HCT116 (cell line): ENCODE results near the gene PURB. TPM values are rescaled to one million over a fixed set of nuclear protein-coding genes. Genes with fewer than 3 reads are reported as not detected.

ENCODE experiments used
- ATAC-seq: fragments of 200-7000 bp; cut with Tn5 transposase; 2 replicates; pipeline ENCODE4 v1.9.1; 2020; ENCODE audit warnings: mild to moderate bottlenecking, moderate library complexity
- BruUV-seq: library from RNA; stranded (reverse); fragments of 400-500 nt; replicated peaks from 2 replicates; lab custom pipeline; 2021; lab: Mats Ljungman, UMichigan
- CTCF ChIA-PET: fragments of 300-600 bp; sonication (Branson Sonifier 250); formaldehyde crosslinking; loops from one replicate; lab custom pipeline; 2021; ENCODE audit warnings: antibody characterized with exemption; lab: Charles Lee
- POLR2A ChIA-PET: fragments of 300-600, 350-600 bp; sonication (Branson Sonifier 250); formaldehyde crosslinking; loops from one replicate; lab custom pipeline; 2021; ENCODE audit warnings: antibody characterized with exemption; lab: Charles Lee
- RAD21 ChIA-PET, 2 experiments: fragments of 300-600 bp; sonication (Branson Sonifier 250); formaldehyde crosslinking; loops; one replicate each; lab custom pipeline; 2023; ENCODE audit warnings: low total read pairs in 2 of 2; ENCODE audit not compliant: uncharacterized antibody in 2 of 2, unreplicated experiment in 2 of 2, low non-redundant PET in 1 of 2; lab: Charles Lee
- DNase-seq: peaks from one replicate; pipeline ENCODE4 v3.0.0-alpha.2; 2010; ENCODE audit warnings: low read depth, low spot score
- H2AFZ ChIP-seq: fragments of 200-600 bp; shearing (Covaris generic), sonication (generic); 2 replicates; pipeline ENCODE4 v1.6.1; 2017; ENCODE audit warnings: low read depth, mixed run types, mixed read lengths, antibody characterized with exemption, low read length; ENCODE audit not compliant: poor library complexity, severe bottlenecking
- H3K27ac ChIP-seq: 2 replicates; pipeline ENCODE4 v1.5.1; 2012; ENCODE audit warnings: low read depth, low read length
- H3K27me3 ChIP-seq: fragments of 200-600 bp; sonication (generic); 2 replicates; pipeline ENCODE4 v1.6.1; 2016; ENCODE audit warnings: mixed run types, low read length, mixed read lengths; ENCODE audit not compliant: insufficient read depth
- H3K36me3 ChIP-seq, 2 experiments: fragments of 200-500 bp in 1 of 2; fragments of 200-600 bp in 1 of 2; sonication (Bioruptor generic) in 1 of 2; sonication (generic) in 1 of 2; 2 replicates each; pipeline versions ENCODE4 v1.5.1 to v1.6.1; 2014 to 2016; ENCODE audit warnings: low read length in 2 of 2, inconsistent platforms in 1 of 2, mixed read lengths in 1 of 2, mixed run types in 1 of 2; ENCODE audit not compliant: insufficient read depth in 2 of 2, control insufficient read depth in 1 of 2
- H3K4me1 ChIP-seq, 2 experiments: fragments of 200-600 bp in 1 of 2; sonication (generic) in 1 of 2; 2 replicates each; pipeline versions ENCODE4 v1.5.1 to v1.6.1; 2012 to 2017; ENCODE audit warnings: low read length in 2 of 2, inconsistent platforms in 1 of 2, mild to moderate bottlenecking in 1 of 2, mixed read lengths in 1 of 2, mixed run types in 1 of 2, moderate library complexity in 1 of 2; ENCODE audit not compliant: insufficient read depth in 2 of 2, control insufficient read depth in 1 of 2
- H3K4me2 ChIP-seq: fragments of 200-600 bp; sonication (generic); 2 replicates; pipeline ENCODE4 v1.6.1; 2017; ENCODE audit warnings: mixed run types, low read length, mixed read lengths
- H3K4me3 ChIP-seq, 2 experiments: fragments of 200-600 bp in 1 of 2; sonication (generic) in 1 of 2; replicated peaks in 1 of 2; 2 replicates each; pipeline ENCODE4 v1.5.1; 2011 to 2016; ENCODE audit warnings: low read length in 2 of 2, control low read depth in 1 of 2, low read depth in 1 of 2, mild to moderate bottlenecking in 1 of 2, mixed read lengths in 1 of 2, mixed run types in 1 of 2
- H3K79me2 ChIP-seq: fragments of 200-600 bp; sonication (generic); 2 replicates; pipeline ENCODE4 v1.6.1; 2017; ENCODE audit warnings: mild to moderate bottlenecking, mixed run types, low read length, moderate library complexity, mixed read lengths; ENCODE audit not compliant: insufficient read depth
- H3K9ac ChIP-seq: fragments of 200-600 bp; sonication (generic); 2 replicates; pipeline ENCODE4 v1.6.1; 2016; ENCODE audit warnings: low read length, mixed read lengths
- H3K9me2 ChIP-seq: fragments of 200-600 bp; sonication (generic), shearing (Covaris generic); 2 replicates; pipeline ENCODE4 v1.6.1; 2017; ENCODE audit warnings: mixed run types, mild to moderate bottlenecking, moderate library complexity; ENCODE audit not compliant: insufficient read depth
- H3K9me3 ChIP-seq, 2 experiments: fragments of 200-500 bp in 1 of 2; fragments of 200-600 bp in 1 of 2; sonication (Bioruptor generic) in 1 of 2; sonication (generic) in 1 of 2; 2 replicates each; pipeline ENCODE4 v1.6.1; 2014 to 2017; ENCODE audit warnings: low read length in 2 of 2, mixed read lengths in 2 of 2, inconsistent platforms in 1 of 2, low read depth in 1 of 2, mild to moderate bottlenecking in 1 of 2, mixed run types in 1 of 2, moderate library complexity in 1 of 2; ENCODE audit not compliant: control insufficient read depth in 1 of 2, insufficient read depth in 1 of 2
- H4K20me1 ChIP-seq: fragments of 200-600 bp; sonication (generic), shearing (Covaris generic); 2 replicates; pipeline ENCODE4 v1.6.1; 2017; ENCODE audit warnings: mixed run types, mild to moderate bottlenecking, moderate library complexity; ENCODE audit not compliant: insufficient read depth
- CBX3 ChIP-seq: IDR thresholded peaks from 2 replicates; pipeline ENCODE4 v1.6.1; 2012; ENCODE audit warnings: low read depth
- CEBPB ChIP-seq: IDR thresholded peaks from 2 replicates; pipeline ENCODE4 v1.6.1; 2012; ENCODE audit warnings: low read depth
- EZH2phosphoT487 ChIP-seq: fragments of 200-600 bp; IDR thresholded peaks from 2 replicates; pipeline ENCODE4 v1.6.1; 2018; ENCODE audit warnings: antibody characterized with exemption, borderline replicate concordance
- FOSL1 ChIP-seq: IDR thresholded peaks from 2 replicates; pipeline ENCODE4 v1.6.1; 2012; ENCODE audit warnings: low read depth
- JUND ChIP-seq: IDR thresholded peaks from 2 replicates; pipeline ENCODE4 v1.6.1; 2012
- POLR2A ChIP-seq: IDR thresholded peaks from 2 replicates; pipeline ENCODE4 v1.7.0; 2011; ENCODE audit warnings: borderline replicate concordance; ENCODE audit not compliant: insufficient read depth, insufficient read length; ENCODE audit errors: extremely low read depth
- POLR2AphosphoS5 ChIP-seq: IDR thresholded peaks from 2 replicates; pipeline ENCODE4 v1.6.1; 2011; ENCODE audit warnings: mild to moderate bottlenecking, low read depth, low read length, moderate library complexity
- RAD21 ChIP-seq: IDR thresholded peaks from 2 replicates; pipeline ENCODE4 v1.6.1; 2012; ENCODE audit warnings: low read depth, mild to moderate bottlenecking
- SRF ChIP-seq: IDR thresholded peaks from 2 replicates; pipeline ENCODE4 v1.6.1; 2012; ENCODE audit warnings: low read depth
- TCF7L2 ChIP-seq: IDR thresholded peaks from 2 replicates; pipeline ENCODE4 v1.7.0; 2011; ENCODE audit warnings: borderline replicate concordance, inconsistent platforms; ENCODE audit not compliant: insufficient read depth, insufficient read length; ENCODE audit errors: extremely low read depth
- intact Hi-C: fragments of 100-400 bp; cut with micrococcal nuclease; formaldehyde crosslinking; loops from 2 replicates; pipeline ENCODE4 v1.10.0; 2022
- total RNA-seq: library from RNA; stranded (reverse); gene quantifications from one replicate; pipeline ENCODE4 v1.2.1, GENCODE V29; 2021; ENCODE audit not compliant: unreplicated experiment
- TF ChIP-seq, protein P1 (sequence below): IDR thresholded peaks from 2 replicates; pipeline ENCODE4 v1.6.1; 2012
- TF ChIP-seq, protein P2 (sequence below): IDR thresholded peaks from 2 replicates; pipeline ENCODE4 v1.6.1; 2011; ENCODE audit warnings: mild to moderate bottlenecking, low read length, moderate library complexity; ENCODE audit not compliant: insufficient replicate concordance; ENCODE audit errors: extremely low read depth
- TF ChIP-seq, protein P3 (sequence below): IDR thresholded peaks from 2 replicates; pipeline ENCODE4 v1.6.1; 2012; ENCODE audit warnings: low read depth
- TF ChIP-seq, protein P4 (sequence below): IDR thresholded peaks from 2 replicates; pipeline ENCODE4 v1.6.1; 2012

The PURB gene
- total RNA-seq, 1 experiment from 2014 or later: 13.2 TPM

DNA sequence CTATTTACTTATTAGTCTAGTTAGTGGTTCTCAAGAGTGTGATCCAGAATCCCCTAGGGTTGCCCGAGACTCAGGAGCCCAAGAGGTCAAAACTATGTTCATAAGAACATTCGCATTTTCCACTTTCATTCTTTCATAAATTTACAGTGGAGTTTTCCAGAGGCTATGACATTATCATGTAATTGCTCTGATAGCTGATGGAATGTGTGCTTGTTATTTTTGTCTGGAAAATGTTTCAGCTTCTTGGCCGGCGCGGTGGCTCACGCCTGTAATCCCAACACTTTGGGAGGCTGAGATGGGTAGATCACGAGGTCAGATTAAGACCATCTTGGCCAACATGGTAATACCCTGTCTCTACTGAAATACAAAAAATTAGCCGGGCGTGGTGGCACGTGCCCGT, 10.1 kb downstream of the PURB start:
- H4K20me1 ChIP-seq: peaks cover 5% of the 10 kb centered on the region; the same call in 1 of the 2 replicates
- no peaks in the 10 kb centered on the region for H3K9me2 ChIP-seq
- H2AFZ ChIP-seq: no peak overlapping the region
- H3K27ac ChIP-seq: no peak overlapping the region
- no peaks in the 10 kb centered on the region for H3K9me3 ChIP-seq
- no peaks in the 10 kb centered on the region for H3K36me3 ChIP-seq
- TF ChIP-seq, protein P1, sequence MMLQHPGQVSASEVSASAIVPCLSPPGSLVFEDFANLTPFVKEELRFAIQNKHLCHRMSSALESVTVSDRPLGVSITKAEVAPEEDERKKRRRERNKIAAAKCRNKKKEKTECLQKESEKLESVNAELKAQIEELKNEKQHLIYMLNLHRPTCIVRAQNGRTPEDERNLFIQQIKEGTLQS: no peak
- TF ChIP-seq FOSL1 (no peak), SRF (no peak), JUND (no peak), CEBPB (no peak), POLR2AphosphoS5 (no peak), RAD21 (no peak), POLR2A (no peak)
- TF ChIP-seq, protein P2, sequence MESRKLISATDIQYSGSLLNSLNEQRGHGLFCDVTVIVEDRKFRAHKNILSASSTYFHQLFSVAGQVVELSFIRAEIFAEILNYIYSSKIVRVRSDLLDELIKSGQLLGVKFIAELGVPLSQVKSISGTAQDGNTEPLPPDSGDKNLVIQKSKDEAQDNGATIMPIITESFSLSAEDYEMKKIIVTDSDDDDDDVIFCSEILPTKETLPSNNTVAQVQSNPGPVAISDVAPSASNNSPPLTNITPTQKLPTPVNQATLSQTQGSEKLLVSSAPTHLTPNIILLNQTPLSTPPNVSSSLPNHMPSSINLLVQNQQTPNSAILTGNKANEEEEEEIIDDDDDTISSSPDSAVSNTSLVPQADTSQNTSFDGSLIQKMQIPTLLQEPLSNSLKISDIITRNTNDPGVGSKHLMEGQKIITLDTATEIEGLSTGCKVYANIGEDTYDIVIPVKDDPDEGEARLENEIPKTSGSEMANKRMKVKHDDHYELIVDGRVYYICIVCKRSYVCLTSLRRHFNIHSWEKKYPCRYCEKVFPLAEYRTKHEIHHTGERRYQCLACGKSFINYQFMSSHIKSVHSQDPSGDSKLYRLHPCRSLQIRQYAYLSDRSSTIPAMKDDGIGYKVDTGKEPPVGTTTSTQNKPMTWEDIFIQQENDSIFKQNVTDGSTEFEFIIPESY: no peak
- CTCF ChIA-PET: no interaction called here
- RAD21 ChIA-PET: no interaction called here
- POLR2A ChIA-PET: no interaction called here
- H3K9ac ChIP-seq: no peak overlapping the region
- ATAC-seq (no peak), DNase-seq (no peak)
- no peaks in the 10 kb centered on the region; the same call in 1 of the 2 replicates for H3K79me2 ChIP-seq
- intact Hi-C loops: no loop called here
- H3K4me3 ChIP-seq: no peak overlapping the region
- no TSS peak for BruUV-seq
- no peak overlapping the region for H3K4me2 ChIP-seq
- no peaks in the 10 kb centered on the region for H3K27me3 ChIP-seq
- H3K4me1 ChIP-seq: no peaks in the 10 kb centered on the region

DNA sequence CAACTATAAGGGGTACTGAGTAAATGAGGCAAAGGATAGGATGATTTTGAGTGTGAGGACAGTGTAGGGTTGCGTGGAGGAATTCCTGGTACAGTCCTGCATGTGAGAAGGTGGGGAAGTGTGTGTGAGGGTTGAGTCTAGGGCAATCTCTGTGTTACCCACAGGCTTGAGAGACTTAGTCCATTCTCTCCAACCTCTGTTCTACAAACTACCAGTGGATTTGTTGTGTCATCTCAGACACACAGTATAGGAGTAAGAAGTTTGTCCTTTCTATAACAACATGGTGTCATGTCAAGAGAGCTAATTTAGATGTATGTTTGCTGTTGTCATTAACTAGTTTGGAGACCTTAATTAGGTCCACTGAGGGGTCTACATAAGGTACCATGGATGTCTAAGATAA, 12.5 kb downstream of the PURB start:
- intact Hi-C loops: no loop called here
- ChIA-PET CTCF (no interaction called here), RAD21 (no interaction called here), POLR2A (interaction anchor here (1.7 kb wide), 1 partner anchor 9 kb away, joined by 4 read pairs; no protein-coding TSS in a partner anchor)
- H3K9me3 ChIP-seq: no peaks in the 10 kb centered on the region
- H3K79me2 ChIP-seq: no peaks in the 10 kb centered on the region
- no TSS peak for BruUV-seq
- H2AFZ ChIP-seq: no peak overlapping the region
- H3K4me3 ChIP-seq: no peak overlapping the region
- H3K36me3 ChIP-seq: no peaks in the 10 kb centered on the region
- no peaks in the 10 kb centered on the region for H3K27me3 ChIP-seq
- no peak overlapping the region for H3K9ac ChIP-seq
- no peaks in the 10 kb centered on the region for H3K4me1 ChIP-seq
- H4K20me1 ChIP-seq: no peaks in the 10 kb centered on the region
- DNase-seq (no peak), ATAC-seq (no peak)
- no peak overlapping the region for H3K27ac ChIP-seq
- no peak overlapping the region for H3K4me2 ChIP-seq
- no peaks in the 10 kb centered on the region for H3K9me2 ChIP-seq
- TF ChIP-seq SRF: no peak
- TF ChIP-seq, protein P1: no peak
- TF ChIP-seq CBX3: no peak
- no peak for TF ChIP-seq TCF7L2
- TF ChIP-seq, protein P3, sequence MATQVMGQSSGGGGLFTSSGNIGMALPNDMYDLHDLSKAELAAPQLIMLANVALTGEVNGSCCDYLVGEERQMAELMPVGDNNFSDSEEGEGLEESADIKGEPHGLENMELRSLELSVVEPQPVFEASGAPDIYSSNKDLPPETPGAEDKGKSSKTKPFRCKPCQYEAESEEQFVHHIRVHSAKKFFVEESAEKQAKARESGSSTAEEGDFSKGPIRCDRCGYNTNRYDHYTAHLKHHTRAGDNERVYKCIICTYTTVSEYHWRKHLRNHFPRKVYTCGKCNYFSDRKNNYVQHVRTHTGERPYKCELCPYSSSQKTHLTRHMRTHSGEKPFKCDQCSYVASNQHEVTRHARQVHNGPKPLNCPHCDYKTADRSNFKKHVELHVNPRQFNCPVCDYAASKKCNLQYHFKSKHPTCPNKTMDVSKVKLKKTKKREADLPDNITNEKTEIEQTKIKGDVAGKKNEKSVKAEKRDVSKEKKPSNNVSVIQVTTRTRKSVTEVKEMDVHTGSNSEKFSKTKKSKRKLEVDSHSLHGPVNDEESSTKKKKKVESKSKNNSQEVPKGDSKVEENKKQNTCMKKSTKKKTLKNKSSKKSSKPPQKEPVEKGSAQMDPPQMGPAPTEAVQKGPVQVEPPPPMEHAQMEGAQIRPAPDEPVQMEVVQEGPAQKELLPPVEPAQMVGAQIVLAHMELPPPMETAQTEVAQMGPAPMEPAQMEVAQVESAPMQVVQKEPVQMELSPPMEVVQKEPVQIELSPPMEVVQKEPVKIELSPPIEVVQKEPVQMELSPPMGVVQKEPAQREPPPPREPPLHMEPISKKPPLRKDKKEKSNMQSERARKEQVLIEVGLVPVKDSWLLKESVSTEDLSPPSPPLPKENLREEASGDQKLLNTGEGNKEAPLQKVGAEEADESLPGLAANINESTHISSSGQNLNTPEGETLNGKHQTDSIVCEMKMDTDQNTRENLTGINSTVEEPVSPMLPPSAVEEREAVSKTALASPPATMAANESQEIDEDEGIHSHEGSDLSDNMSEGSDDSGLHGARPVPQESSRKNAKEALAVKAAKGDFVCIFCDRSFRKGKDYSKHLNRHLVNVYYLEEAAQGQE: no peak
- no peak for TF ChIP-seq EZH2phosphoT487
- TF ChIP-seq, protein P4, sequence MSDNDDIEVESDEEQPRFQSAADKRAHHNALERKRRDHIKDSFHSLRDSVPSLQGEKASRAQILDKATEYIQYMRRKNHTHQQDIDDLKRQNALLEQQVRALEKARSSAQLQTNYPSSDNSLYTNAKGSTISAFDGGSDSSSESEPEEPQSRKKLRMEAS: no peak
- TF ChIP-seq POLR2AphosphoS5: no peak
- no peak for TF ChIP-seq JUND
- no peak for TF ChIP-seq CEBPB
- TF ChIP-seq RAD21: no peak
